Measurements from ENCODE around the gene SMARCB1.

The SMARCB1 gene

GRCh38 chr22:23762842-23763578 is 23.8 kb upstream of the SMARCB1 start, which contains the start of gene C22orf15:
TSS of gene C22orf15 (plus strand) at chr22:23762990. CDS start at chr22:23763307, 317 bp downstream.
- no peaks in the 10 kb centered on the region for H3K9me3 ChIP-seq (ENCODE audit: control insufficient read depth, low read length)
- H3K27me3 ChIP-seq (ENCODE audit: control insufficient read depth in 1 of 2, insufficient read depth in 1 of 2, low read length in 2 of 2), result peaks cover 0 to 4% of the 10 kb centered on the region in 2 experiments
- H4K91ac ChIP-seq (ENCODE audit: low read length), result peak within 1 kb of the TSS; percentile 76
- H3K4me1 ChIP-seq (ENCODE audit: control insufficient read depth, insufficient read depth, low read depth, low read length), result peaks cover 29% of the 10 kb centered on the region
- no peak within 1 kb of the TSS for H2BK5ac ChIP-seq (ENCODE audit: low read depth, low read length, poor library complexity, severe bottlenecking)
- DNase-seq, result peak; percentile 58
- peaks cover 0 to 16% of the 10 kb centered on the region in 2 experiments for H3K36me3 ChIP-seq (ENCODE audit: control insufficient read depth in 1 of 2, insufficient read depth in 2 of 2, low read depth in 1 of 2, low read length in 2 of 2)
- no peak within 1 kb of the TSS for H3K4me2 ChIP-seq (ENCODE audit: low read length, poor library complexity, severe bottlenecking)
- peak within 1 kb of the TSS; percentile 69 to 72 for H3K18ac ChIP-seq (ENCODE audit: low read depth in 1 of 2, low read length in 2 of 2)
- no peak within 1 kb of the TSS for H3K9ac ChIP-seq (ENCODE audit: low read length)
- peaks cover 2% of the 10 kb centered on the region for H3K79me1 ChIP-seq (replicated peaks; ENCODE audit: low read length, poor library complexity, severe bottlenecking)
- H2BK120ac ChIP-seq (ENCODE audit: low read depth, low read length), result peak within 1 kb of the TSS; percentile 61
- H3K27ac ChIP-seq (ENCODE audit: low read length, poor library complexity, severe bottlenecking), result no peak within 1 kb of the TSS
- peak within 1 kb of the TSS; percentile 81 for H4K8ac ChIP-seq (ENCODE audit: low read length)
- H2AK5ac ChIP-seq (ENCODE audit: low read length, severe bottlenecking), result peak within 1 kb of the TSS; percentile 37
- H3K4ac ChIP-seq (ENCODE audit: low read depth in 1 of 2, low read length in 2 of 2), result peak within 1 kb of the TSS; percentile 40 to 51
- H2BK12ac ChIP-seq (ENCODE audit: low read length in 2 of 2), result peak within 1 kb of the TSS in 1 of 2 experiments; percentile 35
- 65% methylated on average over 16 of the region's 23 CpGs for WGBS
- H3K14ac ChIP-seq (ENCODE audit: low read length in 2 of 2), result no peak within 1 kb of the TSS
- H2AFZ ChIP-seq (ENCODE audit: low read depth, low read length), result peak within 1 kb of the TSS; percentile 60
- H3K4me3 ChIP-seq (ENCODE audit: insufficient read depth in 1 of 2, low read depth in 1 of 2, low read length in 2 of 2), result no peak within 1 kb of the TSS
- peak within 1 kb of the TSS; percentile 29 for H2BK15ac ChIP-seq (ENCODE audit: low read depth, poor library complexity, severe bottlenecking)
- H3K23ac ChIP-seq (ENCODE audit: low read length in 2 of 2), result no peak within 1 kb of the TSS

GRCh38 chr22:23763579-23763945 is 23.2 kb upstream of the SMARCB1 start:
- no peak for DNase-seq
- WGBS, result 36% methylated on average over 17 of the region's 17 CpGs
- Histone ChIP-seq H2BK12ac (ENCODE audit: low read length in 2 of 2) (no peak overlapping the region), H2BK15ac (ENCODE audit: low read depth, poor library complexity, severe bottlenecking) (no peak overlapping the region), H4K8ac (ENCODE audit: low read length) (peak overlapping the region; percentile 79), H3K27ac (ENCODE audit: low read length, poor library complexity, severe bottlenecking) (no peak overlapping the region), H4K91ac (ENCODE audit: low read length) (no peak overlapping the region), H2BK5ac (ENCODE audit: low read depth, low read length, poor library complexity, severe bottlenecking) (no peak overlapping the region), H3K4me2 (ENCODE audit: low read length, poor library complexity, severe bottlenecking) (no peak overlapping the region), H3K36me3 (ENCODE audit: control insufficient read depth in 1 of 2, insufficient read depth in 2 of 2, low read depth in 1 of 2, low read length in 2 of 2) (peaks cover 0 to 16% of the 10 kb centered on the region in 2 experiments), H2AK5ac (ENCODE audit: low read length, severe bottlenecking) (no peak overlapping the region), H3K9me3 (ENCODE audit: control insufficient read depth, low read length) (no peaks in the 10 kb centered on the region), H2BK120ac (ENCODE audit: low read depth, low read length) (no peak overlapping the region), H3K4ac (ENCODE audit: low read depth in 1 of 2, low read length in 2 of 2) (no peak overlapping the region), H2AFZ (ENCODE audit: low read depth, low read length) (no peak overlapping the region), H3K4me3 (ENCODE audit: insufficient read depth in 1 of 2, low read depth in 1 of 2, low read length in 2 of 2) (no peak overlapping the region), H3K14ac (ENCODE audit: low read length in 2 of 2) (no peak overlapping the region), H3K79me1 (replicated peaks; ENCODE audit: low read length, poor library complexity, severe bottlenecking) (peaks cover 3% of the 10 kb centered on the region), H3K27me3 (ENCODE audit: control insufficient read depth in 1 of 2, insufficient read depth in 1 of 2, low read length in 2 of 2) (peaks cover 0 to 4% of the 10 kb centered on the region in 2 experiments), H3K18ac (ENCODE audit: low read depth in 1 of 2, low read length in 2 of 2) (no peak overlapping the region), H3K9ac (ENCODE audit: low read length) (no peak overlapping the region), H3K23ac (ENCODE audit: low read length in 2 of 2) (no peak overlapping the region), H3K4me1 (ENCODE audit: control insufficient read depth, insufficient read depth, low read depth, low read length) (peaks cover 33% of the 10 kb centered on the region)

- H4K8ac ChIP-seq (ENCODE audit: low read length), result no peak overlapping the region
- no peak overlapping the region for H2AFZ ChIP-seq (ENCODE audit: low read depth, low read length)
Measured at GRCh38 chr22:23763954-23764353, 22.8 kb upstream of the SMARCB1 start.

More at GRCh38 chr22:23763954-23764353, 22.8 kb upstream of the SMARCB1 start:
- 77% methylated on average over 6 of the region's 7 CpGs for WGBS
- Histone ChIP-seq H3K18ac (ENCODE audit: low read depth in 1 of 2, low read length in 2 of 2) (no peak overlapping the region), H3K4me2 (ENCODE audit: low read length, poor library complexity, severe bottlenecking) (no peak overlapping the region), H3K79me1 (replicated peaks; ENCODE audit: low read length, poor library complexity, severe bottlenecking) (peaks cover 3% of the 10 kb centered on the region), H3K27ac (ENCODE audit: low read length, poor library complexity, severe bottlenecking) (no peak overlapping the region), H2BK5ac (ENCODE audit: low read depth, low read length, poor library complexity, severe bottlenecking) (no peak overlapping the region), H3K36me3 (ENCODE audit: control insufficient read depth in 1 of 2, insufficient read depth in 2 of 2, low read depth in 1 of 2, low read length in 2 of 2) (peaks cover 0 to 16% of the 10 kb centered on the region in 2 experiments), H3K4me3 (ENCODE audit: insufficient read depth in 1 of 2, low read depth in 1 of 2, low read length in 2 of 2) (no peak overlapping the region), H2BK12ac (ENCODE audit: low read length in 2 of 2) (peak overlapping the region in 1 of 2 experiments; percentile 3), H3K14ac (ENCODE audit: low read length in 2 of 2) (peak overlapping the region in 1 of 2 experiments; percentile 44), H3K4me1 (ENCODE audit: control insufficient read depth, insufficient read depth, low read depth, low read length) (peaks cover 34% of the 10 kb centered on the region), H2BK15ac (ENCODE audit: low read depth, poor library complexity, severe bottlenecking) (no peak overlapping the region), H3K27me3 (ENCODE audit: control insufficient read depth in 1 of 2, insufficient read depth in 1 of 2, low read length in 2 of 2) (peaks cover 0 to 4% of the 10 kb centered on the region in 2 experiments), H2BK120ac (ENCODE audit: low read depth, low read length) (no peak overlapping the region), H3K9ac (ENCODE audit: low read length) (no peak overlapping the region), H4K91ac (ENCODE audit: low read length) (no peak overlapping the region), H3K4ac (ENCODE audit: low read depth in 1 of 2, low read length in 2 of 2) (no peak overlapping the region), H3K23ac (ENCODE audit: low read length in 2 of 2) (peak overlapping the region in 1 of 2 experiments; percentile 34), H3K9me3 (ENCODE audit: control insufficient read depth, low read length) (no peaks in the 10 kb centered on the region), H2AK5ac (ENCODE audit: low read length, severe bottlenecking) (no peak overlapping the region)
- DNase-seq, result no peak

Measured in mesenchymal stem cell (in vitro differentiated cells and primary cell).